GM12878 (cell line): Measurements from ENCODE around the gene TTC29. TPM values are rescaled to one million over a fixed set of nuclear protein-coding genes. Genes with fewer than 3 reads are reported as not detected.
A peak's percentile ranks its signal among the peaks of the same experiment; 100 is the strongest.

Experiments
- ATAC-seq: fragments of 200-7000 bp; cut with Tn5 transposase; 3 replicates; pipeline ENCODE4 v1.9.1; 2020; ENCODE audit warnings: mild to moderate bottlenecking, moderate library complexity
- Bru-seq: library from RNA; stranded (reverse); fragments of 400-500 nt; gene quantifications from one replicate; lab custom pipeline; 2021; lab: Mats Ljungman, UMichigan
- BruChase-seq, 2 experiments: library from RNA; stranded (reverse); fragments of 400-500 nt; gene quantifications; one replicate each; lab custom pipeline; 2021; lab: Mats Ljungman, UMichigan
- BruUV-seq: library from RNA; stranded (reverse); fragments of 400-500 nt; replicated peaks from 2 replicates; lab custom pipeline; 2021; lab: Mats Ljungman, UMichigan
- CTCF ChIA-PET: fragments of 300-600 bp; sonication (Branson Sonifier 250); formaldehyde crosslinking; extraction: SDS; loops from one replicate; lab custom pipeline; 2021; ENCODE audit warnings: inconsistent platforms; lab: Yijun Ruan, JAX
- POLR2A ChIA-PET: fragments of 350-600 bp; formaldehyde crosslinking; extraction: SDS; loops from one replicate; lab custom pipeline; 2021; ENCODE audit warnings: inconsistent platforms; lab: Charles Lee
- RAD21 ChIA-PET: fragments of 300-600 bp; sonication (Branson Sonifier 250); formaldehyde crosslinking; loops from one replicate; lab custom pipeline; 2023; ENCODE audit warnings: antibody characterized with exemption; ENCODE audit not compliant: unreplicated experiment; lab: Charles Lee
- SMC1A ChIA-PET: fragments of 300-600 bp; sonication (Branson Sonifier 250); formaldehyde crosslinking; loops from one replicate; lab custom pipeline; 2023; ENCODE audit not compliant: unreplicated experiment, uncharacterized antibody; lab: Charles Lee
- DNase-seq: peaks from one replicate; pipeline ENCODE4 v3.0.0-alpha.2; 2011; ENCODE audit warnings: low read depth, low spot score
- FAIRE-seq: peaks from 3 replicates; lab custom pipeline; 2011; peaks lifted over from hg19 to GRCh38; lab: Jason Lieb, UNC
- H2AFZ ChIP-seq: 2 replicates; pipeline ENCODE4 v1.6.0; 2011; ENCODE audit warnings: low read depth, low read length, control low read depth; ENCODE audit not compliant: control insufficient read depth
- H3K27ac ChIP-seq: 2 replicates; pipeline ENCODE4 v1.5.1; 2011; ENCODE audit warnings: control low read depth; ENCODE audit not compliant: control insufficient read depth, insufficient read depth
- H3K27me3 ChIP-seq, 2 experiments: replicated peaks in 1 of 2; 2 replicates each; pipeline versions ENCODE4 v1.6.0 to v1.6.1; 2011; ENCODE audit warnings: low read length in 1 of 2; ENCODE audit not compliant: control insufficient read depth in 2 of 2, insufficient read depth in 2 of 2
- H3K36me3 ChIP-seq, 2 experiments: 2 replicates each; pipeline ENCODE4 v1.5.1; 2011; ENCODE audit warnings: low read length in 1 of 2; ENCODE audit not compliant: control insufficient read depth in 2 of 2, insufficient read depth in 2 of 2
- H3K4me1 ChIP-seq: 2 replicates; pipeline ENCODE4 v1.6.1; 2011; ENCODE audit warnings: mild to moderate bottlenecking, low read length, moderate library complexity, mixed read lengths; ENCODE audit not compliant: control insufficient read depth, insufficient read depth
- H3K4me2 ChIP-seq: 2 replicates; pipeline ENCODE4 v1.6.0; 2011; ENCODE audit warnings: control low read depth; ENCODE audit not compliant: control insufficient read depth, insufficient read depth
- H3K4me3 ChIP-seq: fragments of 200-600 bp; sonication (generic); 2 replicates; pipeline ENCODE4 v1.5.1; 2016
- H3K79me2 ChIP-seq: 2 replicates; pipeline ENCODE4 v1.6.0; 2011; ENCODE audit warnings: low read length; ENCODE audit not compliant: control insufficient read depth, insufficient read depth
- H3K9ac ChIP-seq: 2 replicates; pipeline ENCODE4 v1.8.0; 2011; ENCODE audit warnings: low read length, control low read depth, mixed read lengths; ENCODE audit not compliant: control insufficient read depth, insufficient read depth
- H3K9me3 ChIP-seq: replicated peaks from 3 replicates; pipeline ENCODE4 v1.5.1; 2011; ENCODE audit warnings: mild to moderate bottlenecking, low read length; ENCODE audit not compliant: control insufficient read depth, insufficient read depth
- H4K20me1 ChIP-seq: 2 replicates; pipeline ENCODE4 v1.6.0; 2011; ENCODE audit not compliant: control insufficient read depth, insufficient read depth
- KLF5 ChIP-seq: fragments of 450-650 bp; IDR thresholded peaks from 2 replicates; pipeline ENCODE4 v1.6.1; 2014; ENCODE audit warnings: mild to moderate bottlenecking; ENCODE audit not compliant: partially characterized antibody
- LARP7 ChIP-seq: fragments of 450-650 bp; IDR thresholded peaks from 2 replicates; pipeline ENCODE4 v1.6.1; 2017; ENCODE audit warnings: mild to moderate bottlenecking
- NRF1 ChIP-seq: conservative IDR thresholded peaks from 2 replicates; pipeline ENCODE4 v1.6.1; 2011; ENCODE audit warnings: mild to moderate bottlenecking, low read depth, low read length, improper control_type of control experiment
- PAX5 ChIP-seq: IDR thresholded peaks from 2 replicates; pipeline ENCODE4 v1.6.1; 2011; ENCODE audit warnings: low read depth, low read length, borderline replicate concordance
- SMAD5 ChIP-seq: IDR thresholded peaks from 2 replicates; pipeline ENCODE4 v1.6.1; 2016; ENCODE audit warnings: antibody characterized with exemption, low read depth
- SMC3 ChIP-seq: IDR thresholded peaks from 2 replicates; pipeline ENCODE4 v1.6.1; 2011; ENCODE audit warnings: low read length, improper control_type of control experiment, borderline replicate concordance
- TCF7 ChIP-seq: IDR thresholded peaks from 2 replicates; pipeline ENCODE4 v1.6.1; 2014; ENCODE audit warnings: antibody characterized with exemption, borderline replicate concordance
- WGBS: methylation state at CpG from one replicate; pipeline ENCODE4 v1.1.6; 2016; ENCODE audit warnings: low lambda C conversion rate; ENCODE audit not compliant: insufficient replicate concordance, insufficient coverage; ENCODE audit errors: missing lambda C conversion rate; 5-methylcytosine and 5-hydroxymethylcytosine counted together
- in situ Hi-C: fragments of 300-500 bp; cut with MboI; formaldehyde crosslinking; loops from 9 replicates; pipeline ENCODE4 v1.14.3; 2018; ENCODE audit warnings: mixed read lengths
- intact Hi-C: fragments of 100-400 bp; cut with micrococcal nuclease; formaldehyde crosslinking; loops from one replicate; pipeline ENCODE4 v1.14.2; 2022; ENCODE audit not compliant: unreplicated experiment
- long read RNA-seq, 2 experiments: library from polyadenylated mRNA; unstranded; transcript quantifications; one replicate each; pipeline ENCODE4 v2.0.0, GENCODE V29; 2019 to 2020
- polyA minus RNA-seq, 3 experiments: library from RNA; depleted of rRNA, polyadenylated mRNA; stranded (reverse); fragments of >200 nt; gene quantifications; 2 replicates each; pipeline ENCODE4 v1.2.3, GENCODE V29; 2011
- polyA plus RNA-seq, 11 experiments: library from polyadenylated mRNA; depleted of rRNA in 4 of 11; unstranded in 6 of 11; stranded (reverse) in 5 of 11; fragments of >200 nt; fragmentation: Nextera tagmentation in 4 of 11; fragmentation: Illumina TruSeq in 1 of 11; extraction: Ambion mirVana in 4 of 11; extraction: Trizol in 1 of 11; gene quantifications; 1 replicate in 1 of 11; 2 replicates in 10 of 11; pipeline versions ENCODE4 v1.2.1 to v1.2.3, GENCODE V29; 2011 to 2016; ENCODE audit warnings: inconsistent platforms in 2 of 11, missing spikeins in 2 of 11, low read depth in 1 of 11
- total RNA-seq, 4 experiments: library from RNA; depleted of rRNA in 3 of 4; stranded (reverse); fragments of >200 nt in 3 of 4; fragmentation: Illumina TruSeq in 1 of 4; extraction: Trizol in 1 of 4; gene quantifications; 2 replicates each; pipeline versions ENCODE4 v1.2.1 to v1.2.3, GENCODE V29; 2013 to 2021

The TTC29 gene
- total RNA-seq (2013; cell fraction: nucleolus; rRNA removed), result not detected in 2 replicates
- not detected in 2 replicates for total RNA-seq (2014; rRNA removed)
- total RNA-seq (2014; rRNA removed; fragmentation: Illumina TruSeq; extraction: Trizol), result not detected in 2 replicates
- total RNA-seq (2021), result not detected in 2 replicates
- not detected for polyA plus RNA-seq (2011; ENCODE audit: low read depth)
- polyA plus RNA-seq (2011; rRNA removed), result not detected in 2 replicates
- not detected in 2 replicates for polyA plus RNA-seq (2011; cell fraction: cytosol; rRNA removed)
- not detected in 2 replicates for polyA plus RNA-seq (2011; cell fraction: nucleus; rRNA removed)
- not detected in 2 replicates for polyA plus RNA-seq (2012)
- not detected in 2 replicates for polyA plus RNA-seq (2014; fragmentation: Illumina TruSeq; extraction: Trizol)
- polyA plus RNA-seq (2014; fragmentation: Nextera tagmentation; extraction: Ambion mirVana), result not detected
- not detected in 2 replicates for polyA plus RNA-seq (2014; rRNA removed)
- not detected for polyA plus RNA-seq (2016; fragmentation: Nextera tagmentation; extraction: Ambion mirVana)
- not detected in 2 replicates for polyA minus RNA-seq (2011; rRNA and poly(A)+ RNA removed)
- not detected in 2 replicates for polyA minus RNA-seq (2011; cell fraction: cytosol; rRNA and poly(A)+ RNA removed)
- not detected in 2 replicates for polyA minus RNA-seq (2011; cell fraction: nucleus; rRNA and poly(A)+ RNA removed)
- percentile 3 among the genes with signal in this experiment for Bru-seq, nascent RNA
- percentile 4 among the genes with signal in this experiment for BruChase-seq, experiment 1, labeled RNA remaining after a 6-hour chase
- BruChase-seq, experiment 2, labeled RNA remaining after a 2-hour chase, result percentile 3 among the genes with signal in this experiment
- long read RNA-seq, experiment 1, result 0 reads
- long read RNA-seq, experiment 2, partial matches to known transcripts, result 0 of 1 reads
- long read RNA-seq, experiment 2, other reads (novel, unspliced or antisense), result 1 of 1 reads

DNA sequence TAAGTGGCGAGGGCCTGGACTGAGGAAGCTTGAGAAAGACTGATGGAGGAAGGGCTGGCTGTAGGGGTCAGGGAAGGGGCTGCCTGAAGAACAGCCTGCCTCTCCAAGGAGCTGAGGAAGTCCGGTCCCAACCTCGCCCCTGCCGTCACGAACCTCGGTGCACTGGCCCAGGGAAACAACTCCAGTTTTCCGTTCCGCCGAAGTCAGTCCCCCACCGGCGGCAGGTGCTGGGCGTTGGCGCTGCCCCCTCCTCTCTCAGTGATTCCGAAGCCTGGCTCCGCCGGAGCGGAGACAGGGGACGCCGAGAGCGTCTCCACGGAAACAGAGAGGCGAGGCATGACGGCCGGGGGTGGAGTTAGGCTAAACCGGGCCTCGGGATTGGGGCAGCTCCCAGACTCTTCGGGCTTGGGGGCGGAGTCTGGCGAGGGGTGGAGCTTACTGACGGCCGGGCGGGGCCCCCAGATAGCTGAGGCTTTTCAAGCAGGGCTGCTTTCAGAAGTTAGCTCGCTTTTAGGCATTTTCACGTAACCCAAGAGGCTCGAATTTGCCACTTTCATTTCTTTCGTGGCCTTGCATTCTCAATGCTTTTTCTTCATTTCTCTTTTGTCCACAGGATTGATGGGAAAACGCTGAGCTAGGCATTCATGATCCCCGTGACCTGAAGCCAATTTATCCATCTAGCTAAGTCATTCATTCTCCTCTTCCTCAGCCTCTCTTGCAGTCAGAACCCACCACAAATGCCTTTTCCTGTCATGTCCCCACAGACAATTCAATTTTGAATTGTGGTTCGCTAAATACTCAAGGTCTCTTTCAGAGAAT, at the start of gene TTC29:
TSS of gene TTC29 (minus strand) at position 309 of the 819 bp plus-strand sequence. CDS start 5,969 bp downstream, outside the sequence.
- Histone ChIP-seq H3K36me3 (no peaks in the 10 kb centered on the region), H3K79me2 (no peaks in the 10 kb centered on the region), H3K4me2 (peak within 1 kb of the TSS; percentile 98), H2AFZ (peak within 1 kb of the TSS; percentile 82), H3K27ac (no peak within 1 kb of the TSS), H3K4me3 (peak within 1 kb of the TSS; percentile 47), H3K4me1 (peaks cover 9% of the 10 kb centered on the region), H3K9ac (no peak within 1 kb of the TSS), H4K20me1 (no peaks in the 10 kb centered on the region), H3K9me3 (no peaks in the 10 kb centered on the region), H3K27me3 (peaks cover 0 to 4% of the 10 kb centered on the region in 2 experiments; a peak in 3 of 4 replicates)
- SMC1A ChIA-PET, result interaction anchor here (0.9 kb wide), 1 partner anchor 12 kb away, joined by 3 read pairs; no protein-coding TSS in a partner anchor
- TF ChIP-seq SMAD5, result no peak
- TF ChIP-seq LARP7, result no peak
- no peak for TF ChIP-seq NRF1
- peak; percentile 67; the same call in 1 of the 2 replicates for TF ChIP-seq PAX5
- TF ChIP-seq TCF7, result no peak
- TF ChIP-seq SMC3, result no peak
- TF ChIP-seq KLF5, result no peak
- peak; percentile 100 for ATAC-seq
- FAIRE-seq, result no peak
- intact Hi-C loops (no loop called here), in situ Hi-C loops (no loop called here)
- CTCF ChIA-PET, result no interaction called here
- peak; percentile 8 for DNase-seq
- no TSS peak for BruUV-seq
- WGBS, result 1% methylated on average over 35 of the region's 39 CpGs
- POLR2A ChIA-PET, result no interaction called here
- RAD21 ChIA-PET, result no interaction called here
